Loucy (cell line): Measurements from ENCODE around the gene PRPF18.

Experiments
- H2AFZ ChIP-seq: fragments of 200-600 bp; sonication (generic); 2 replicates; pipeline ENCODE4 v1.6.0; 2016; ENCODE audit warnings: antibody characterized with exemption, mild to moderate bottlenecking, low read length, moderate library complexity
- H3F3A ChIP-seq: fragments of 200-600 bp; 2 replicates; pipeline ENCODE4 v1.6.0; 2016; ENCODE audit warnings: antibody characterized with exemption, low read depth, mild to moderate bottlenecking
- H3K27me3 ChIP-seq: fragments of 200-600 bp; sonication (generic); 2 replicates; pipeline ENCODE4 v1.6.1; 2014; ENCODE audit warnings: low read length, mild to moderate bottlenecking; ENCODE audit not compliant: insufficient read depth, poor library complexity, severe bottlenecking
- H3K36me3 ChIP-seq: fragments of 200-600 bp; sonication (generic); 2 replicates; pipeline ENCODE4 v1.6.1; 2016; ENCODE audit warnings: low read length; ENCODE audit not compliant: insufficient read depth
- H3K4me1 ChIP-seq: fragments of 200-600 bp; sonication (generic); 2 replicates; pipeline ENCODE4 v1.5.1; 2014; ENCODE audit warnings: low read length, mild to moderate bottlenecking; ENCODE audit not compliant: insufficient read depth, poor library complexity, severe bottlenecking
- H3K4me2 ChIP-seq: fragments of 200-600 bp; sonication (generic); 2 replicates; pipeline ENCODE4 v1.6.0; 2014; ENCODE audit warnings: antibody characterized with exemption, low read length, low read depth, mild to moderate bottlenecking; ENCODE audit not compliant: poor library complexity, severe bottlenecking
- H3K4me3 ChIP-seq: fragments of 200-600 bp; sonication (generic); 2 replicates; pipeline ENCODE4 v1.5.1; 2014; ENCODE audit warnings: low read length, mild to moderate bottlenecking, mixed read lengths; ENCODE audit not compliant: poor library complexity, severe bottlenecking
- H3K79me2 ChIP-seq: fragments of 200-600 bp; sonication (generic); 2 replicates; pipeline ENCODE4 v1.6.1; 2014; ENCODE audit warnings: low read length; ENCODE audit not compliant: insufficient read depth
- H3K9ac ChIP-seq: fragments of 200-600 bp; sonication (generic); 2 replicates; pipeline ENCODE4 v1.6.0; 2014; ENCODE audit warnings: mild to moderate bottlenecking, low read depth, low read length, moderate library complexity; ENCODE audit not compliant: poor library complexity, severe bottlenecking
- H3K9me2 ChIP-seq: fragments of 200-600 bp; sonication (generic); replicated peaks from 2 replicates; pipeline ENCODE4 v1.6.1; 2016; ENCODE audit warnings: low read depth, low read length, mixed read lengths
- H3K9me3 ChIP-seq: fragments of 200-600 bp; sonication (generic); 2 replicates; pipeline ENCODE4 v1.6.1; 2014; ENCODE audit warnings: mild to moderate bottlenecking, antibody characterized with exemption, low read length, low read depth; ENCODE audit not compliant: insufficient read depth
- H4K20me1 ChIP-seq: fragments of 200-600 bp; sonication (generic); 2 replicates; pipeline ENCODE4 v1.6.0; 2014; ENCODE audit warnings: antibody characterized with exemption, low read length, mild to moderate bottlenecking; ENCODE audit not compliant: insufficient read depth, poor library complexity, severe bottlenecking
- EZH2phosphoT487 ChIP-seq: fragments of 200-600 bp; IDR thresholded peaks from 2 replicates; pipeline ENCODE4 v1.6.1; 2018; ENCODE audit warnings: antibody characterized with exemption, mild to moderate bottlenecking, moderate library complexity, borderline replicate concordance
- TF ChIP-seq, protein P1 (sequence below): fragments of 200-600 bp; sonication (generic); conservative IDR thresholded peaks from 2 replicates; pipeline ENCODE4 v1.5.1; 2014; ENCODE audit warnings: mild to moderate bottlenecking, antibody characterized with exemption, low read length

Gene PRPF18

DNA sequence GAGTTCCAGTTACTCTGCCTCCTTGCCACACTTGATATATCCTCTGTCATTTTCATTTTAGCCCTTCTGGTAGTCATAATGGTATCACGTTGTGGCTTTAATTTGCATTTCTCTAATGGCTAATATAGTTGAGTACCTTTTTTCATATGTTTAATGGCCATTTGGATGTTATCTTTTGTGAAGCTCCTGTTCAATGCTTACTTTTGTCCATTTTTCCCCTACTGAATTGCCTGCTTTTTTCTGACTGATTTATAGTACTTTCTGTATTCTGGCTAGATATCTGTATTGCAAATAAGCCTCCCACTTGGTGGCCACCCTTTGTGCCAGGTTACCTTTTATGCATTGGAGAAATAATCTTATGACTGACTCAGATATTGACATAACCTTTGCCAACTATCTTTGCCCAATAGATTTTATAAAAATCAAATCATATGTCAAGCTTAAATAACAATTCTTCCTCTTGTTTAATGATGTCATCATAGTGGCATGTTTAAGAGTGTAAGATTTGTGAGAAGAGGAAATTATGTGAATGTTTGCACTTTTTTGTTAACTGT lies 50.6 kb downstream of the PRPF18 start:
- Histone ChIP-seq H3K79me2 (no peaks in the 10 kb centered on the region), H3K9me2 (no peaks in the 10 kb centered on the region), H4K20me1 (no peaks in the 10 kb centered on the region), H3K9me3 (peaks cover 4% of the 10 kb centered on the region; the same call in 1 of the 2 replicates), H3K9ac (no peak overlapping the region), H3K4me3 (no peak overlapping the region), H3K4me1 (no peaks in the 10 kb centered on the region), H3K27me3 (no peaks in the 10 kb centered on the region), H3K4me2 (no peak overlapping the region), H3F3A (no peaks in the 10 kb centered on the region), H2AFZ (no peak overlapping the region), H3K36me3 (no peaks in the 10 kb centered on the region; the same call in 1 of the 2 replicates)
- TF ChIP-seq, protein P1, sequence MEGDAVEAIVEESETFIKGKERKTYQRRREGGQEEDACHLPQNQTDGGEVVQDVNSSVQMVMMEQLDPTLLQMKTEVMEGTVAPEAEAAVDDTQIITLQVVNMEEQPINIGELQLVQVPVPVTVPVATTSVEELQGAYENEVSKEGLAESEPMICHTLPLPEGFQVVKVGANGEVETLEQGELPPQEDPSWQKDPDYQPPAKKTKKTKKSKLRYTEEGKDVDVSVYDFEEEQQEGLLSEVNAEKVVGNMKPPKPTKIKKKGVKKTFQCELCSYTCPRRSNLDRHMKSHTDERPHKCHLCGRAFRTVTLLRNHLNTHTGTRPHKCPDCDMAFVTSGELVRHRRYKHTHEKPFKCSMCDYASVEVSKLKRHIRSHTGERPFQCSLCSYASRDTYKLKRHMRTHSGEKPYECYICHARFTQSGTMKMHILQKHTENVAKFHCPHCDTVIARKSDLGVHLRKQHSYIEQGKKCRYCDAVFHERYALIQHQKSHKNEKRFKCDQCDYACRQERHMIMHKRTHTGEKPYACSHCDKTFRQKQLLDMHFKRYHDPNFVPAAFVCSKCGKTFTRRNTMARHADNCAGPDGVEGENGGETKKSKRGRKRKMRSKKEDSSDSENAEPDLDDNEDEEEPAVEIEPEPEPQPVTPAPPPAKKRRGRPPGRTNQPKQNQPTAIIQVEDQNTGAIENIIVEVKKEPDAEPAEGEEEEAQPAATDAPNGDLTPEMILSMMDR: no peak
- TF ChIP-seq EZH2phosphoT487: no peak

- H3F3A ChIP-seq: no peaks in the 10 kb centered on the region
- H3K4me2 ChIP-seq: no peak overlapping the region
- no peaks in the 10 kb centered on the region for H3K79me2 ChIP-seq
- TF ChIP-seq, protein P1: no peak
- TF ChIP-seq EZH2phosphoT487: no peak
- H3K9me3 ChIP-seq: peaks cover 5% of the 10 kb centered on the region; the same call in 1 of the 2 replicates
- no peaks in the 10 kb centered on the region for H4K20me1 ChIP-seq
- no peaks in the 10 kb centered on the region for H3K4me1 ChIP-seq
- no peaks in the 10 kb centered on the region for H3K9me2 ChIP-seq
- no peak overlapping the region for H3K4me3 ChIP-seq
- H3K36me3 ChIP-seq: no peaks in the 10 kb centered on the region; the same call in 1 of the 2 replicates
- no peak overlapping the region for H2AFZ ChIP-seq
- H3K9ac ChIP-seq: no peak overlapping the region
- no peaks in the 10 kb centered on the region for H3K27me3 ChIP-seq
These were observed 51.1 kb downstream of the PRPF18 start for GRCh38 chr10:13637894-13638293.

GRCh38 chr10:13642293-13642692 lies 55.5 kb downstream of the PRPF18 start:
- H3K79me2 ChIP-seq: no peaks in the 10 kb centered on the region
- H3K9me2 ChIP-seq: no peaks in the 10 kb centered on the region
- H3K4me2 ChIP-seq: no peak overlapping the region
- H3K4me3 ChIP-seq: no peak overlapping the region
- peaks cover 5% of the 10 kb centered on the region; the same call in 1 of the 2 replicates for H3K9me3 ChIP-seq
- no peaks in the 10 kb centered on the region for H3K4me1 ChIP-seq
- H3K27me3 ChIP-seq: no peaks in the 10 kb centered on the region
- no peak overlapping the region for H2AFZ ChIP-seq
- TF ChIP-seq, protein P1: no peak
- no peak for TF ChIP-seq EZH2phosphoT487
- H3K36me3 ChIP-seq: peaks cover 4% of the 10 kb centered on the region; the same call in 1 of the 2 replicates
- no peaks in the 10 kb centered on the region for H4K20me1 ChIP-seq
- no peak overlapping the region for H3K9ac ChIP-seq
- no peaks in the 10 kb centered on the region for H3F3A ChIP-seq
